HL-60 (cell line): ENCODE results near the gene INTS4.
"Not testable (repeated sequence)": the region's sequence is repeated elsewhere in the genome, so short reads cannot be mapped to it uniquely, and the experiment has no call there.

Experiments
- POLR2AphosphoS5 ChIP-seq: IDR thresholded peaks from 2 replicates; pipeline ENCODE4 v1.6.1; 2012; ENCODE audit warnings: low read depth
- SPI1 ChIP-seq: IDR thresholded peaks from 2 replicates; pipeline ENCODE4 v1.6.1; 2012; ENCODE audit warnings: low read depth, mild to moderate bottlenecking, borderline replicate concordance
- TF ChIP-seq, protein P1 (sequence below): IDR thresholded peaks from one replicate; pipeline ENCODE4 v1.5.1; 2011; ENCODE audit warnings: low read length, control low read depth, inconsistent platforms; ENCODE audit not compliant: insufficient read depth
- TF ChIP-seq, protein P2 (sequence below): IDR thresholded peaks from 2 replicates; pipeline ENCODE4 v1.6.1; 2012; ENCODE audit warnings: low read depth; ENCODE audit not compliant: insufficient replicate concordance

DNA sequence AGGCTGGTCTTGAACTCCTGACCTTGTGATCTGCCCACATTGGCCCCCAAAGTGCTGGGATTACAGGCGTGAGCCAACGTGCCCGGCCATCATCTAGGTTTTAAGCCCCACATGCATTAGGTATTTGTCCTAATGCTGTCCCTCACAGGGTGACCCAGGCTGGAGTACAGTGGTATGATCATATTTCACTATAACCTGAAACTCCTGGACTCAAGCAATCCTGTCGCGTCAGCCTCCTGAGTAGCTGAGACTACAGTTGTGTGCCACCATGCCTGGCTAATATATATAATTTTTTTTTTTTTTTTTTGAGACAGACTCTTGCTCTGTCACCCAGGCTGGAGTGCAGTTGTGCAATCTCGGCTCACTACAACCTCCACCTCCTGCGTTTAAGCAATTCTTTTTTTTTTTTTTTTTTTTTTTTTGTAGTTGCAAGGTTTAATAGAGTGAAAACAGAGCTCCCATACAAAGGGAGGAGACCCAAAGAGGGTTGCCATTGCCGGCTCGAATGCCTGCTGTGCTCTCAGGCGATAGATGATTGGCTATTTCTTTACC lies 136.5 kb downstream of the INTS4 start:
- TF ChIP-seq, protein P1, sequence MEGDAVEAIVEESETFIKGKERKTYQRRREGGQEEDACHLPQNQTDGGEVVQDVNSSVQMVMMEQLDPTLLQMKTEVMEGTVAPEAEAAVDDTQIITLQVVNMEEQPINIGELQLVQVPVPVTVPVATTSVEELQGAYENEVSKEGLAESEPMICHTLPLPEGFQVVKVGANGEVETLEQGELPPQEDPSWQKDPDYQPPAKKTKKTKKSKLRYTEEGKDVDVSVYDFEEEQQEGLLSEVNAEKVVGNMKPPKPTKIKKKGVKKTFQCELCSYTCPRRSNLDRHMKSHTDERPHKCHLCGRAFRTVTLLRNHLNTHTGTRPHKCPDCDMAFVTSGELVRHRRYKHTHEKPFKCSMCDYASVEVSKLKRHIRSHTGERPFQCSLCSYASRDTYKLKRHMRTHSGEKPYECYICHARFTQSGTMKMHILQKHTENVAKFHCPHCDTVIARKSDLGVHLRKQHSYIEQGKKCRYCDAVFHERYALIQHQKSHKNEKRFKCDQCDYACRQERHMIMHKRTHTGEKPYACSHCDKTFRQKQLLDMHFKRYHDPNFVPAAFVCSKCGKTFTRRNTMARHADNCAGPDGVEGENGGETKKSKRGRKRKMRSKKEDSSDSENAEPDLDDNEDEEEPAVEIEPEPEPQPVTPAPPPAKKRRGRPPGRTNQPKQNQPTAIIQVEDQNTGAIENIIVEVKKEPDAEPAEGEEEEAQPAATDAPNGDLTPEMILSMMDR = not testable (repeated sequence)
- not testable (repeated sequence) for TF ChIP-seq SPI1, POLR2AphosphoS5
- TF ChIP-seq, protein P2, sequence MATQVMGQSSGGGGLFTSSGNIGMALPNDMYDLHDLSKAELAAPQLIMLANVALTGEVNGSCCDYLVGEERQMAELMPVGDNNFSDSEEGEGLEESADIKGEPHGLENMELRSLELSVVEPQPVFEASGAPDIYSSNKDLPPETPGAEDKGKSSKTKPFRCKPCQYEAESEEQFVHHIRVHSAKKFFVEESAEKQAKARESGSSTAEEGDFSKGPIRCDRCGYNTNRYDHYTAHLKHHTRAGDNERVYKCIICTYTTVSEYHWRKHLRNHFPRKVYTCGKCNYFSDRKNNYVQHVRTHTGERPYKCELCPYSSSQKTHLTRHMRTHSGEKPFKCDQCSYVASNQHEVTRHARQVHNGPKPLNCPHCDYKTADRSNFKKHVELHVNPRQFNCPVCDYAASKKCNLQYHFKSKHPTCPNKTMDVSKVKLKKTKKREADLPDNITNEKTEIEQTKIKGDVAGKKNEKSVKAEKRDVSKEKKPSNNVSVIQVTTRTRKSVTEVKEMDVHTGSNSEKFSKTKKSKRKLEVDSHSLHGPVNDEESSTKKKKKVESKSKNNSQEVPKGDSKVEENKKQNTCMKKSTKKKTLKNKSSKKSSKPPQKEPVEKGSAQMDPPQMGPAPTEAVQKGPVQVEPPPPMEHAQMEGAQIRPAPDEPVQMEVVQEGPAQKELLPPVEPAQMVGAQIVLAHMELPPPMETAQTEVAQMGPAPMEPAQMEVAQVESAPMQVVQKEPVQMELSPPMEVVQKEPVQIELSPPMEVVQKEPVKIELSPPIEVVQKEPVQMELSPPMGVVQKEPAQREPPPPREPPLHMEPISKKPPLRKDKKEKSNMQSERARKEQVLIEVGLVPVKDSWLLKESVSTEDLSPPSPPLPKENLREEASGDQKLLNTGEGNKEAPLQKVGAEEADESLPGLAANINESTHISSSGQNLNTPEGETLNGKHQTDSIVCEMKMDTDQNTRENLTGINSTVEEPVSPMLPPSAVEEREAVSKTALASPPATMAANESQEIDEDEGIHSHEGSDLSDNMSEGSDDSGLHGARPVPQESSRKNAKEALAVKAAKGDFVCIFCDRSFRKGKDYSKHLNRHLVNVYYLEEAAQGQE = not testable (repeated sequence)
